Mesenchymal stem cell (in vitro differentiated cells and primary cell): ENCODE data around the gene TPST2.

ENCODE experiments used
- DNase-seq: peaks from one replicate; pipeline ENCODE4 v3.0.0-alpha.2; 2013
- H2AFZ ChIP-seq: one replicate; pipeline ENCODE4 v1.6.1; 2013; ENCODE audit warnings: low read depth, mild to moderate bottlenecking, control low read depth, inconsistent platforms, low read length, moderate library complexity
- H2AK5ac ChIP-seq: 2 replicates; pipeline ENCODE4 v1.6.1; 2013; ENCODE audit warnings: low read length, moderate library complexity, mild to moderate bottlenecking, inconsistent platforms; ENCODE audit not compliant: severe bottlenecking
- H2BK120ac ChIP-seq: one replicate; pipeline ENCODE4 v1.6.1; 2013; ENCODE audit warnings: low read depth, mild to moderate bottlenecking, inconsistent platforms, low read length, moderate library complexity
- H2BK12ac ChIP-seq, 2 experiments: one replicate each; pipeline ENCODE4 v1.6.1; 2013; ENCODE audit warnings: inconsistent platforms in 2 of 2, low read length in 2 of 2, mild to moderate bottlenecking in 2 of 2, moderate library complexity in 2 of 2, control low read depth in 1 of 2
- H2BK15ac ChIP-seq: one replicate; pipeline ENCODE4 v1.6.1; 2013; ENCODE audit warnings: mild to moderate bottlenecking, low read depth, inconsistent platforms; ENCODE audit not compliant: poor library complexity, severe bottlenecking
- H2BK5ac ChIP-seq: 2 replicates; pipeline ENCODE4 v1.6.1; 2013; ENCODE audit warnings: low read depth, mild to moderate bottlenecking, low read length, control low read depth, inconsistent platforms; ENCODE audit not compliant: poor library complexity, severe bottlenecking
- H3K14ac ChIP-seq, 2 experiments: one replicate each; pipeline ENCODE4 v1.6.1; 2013; ENCODE audit warnings: inconsistent platforms in 2 of 2, low read length in 2 of 2, control low read depth in 1 of 2, mild to moderate bottlenecking in 1 of 2, moderate library complexity in 1 of 2
- H3K18ac ChIP-seq, 2 experiments: one replicate each; pipeline ENCODE4 v1.6.1; 2013; ENCODE audit warnings: inconsistent platforms in 2 of 2, low read length in 2 of 2, control low read depth in 1 of 2, low read depth in 1 of 2, mild to moderate bottlenecking in 1 of 2
- H3K23ac ChIP-seq, 2 experiments: one replicate each; pipeline ENCODE4 v1.6.1; 2013; ENCODE audit warnings: inconsistent platforms in 2 of 2, low read length in 2 of 2, mild to moderate bottlenecking in 2 of 2, moderate library complexity in 2 of 2, control low read depth in 1 of 2
- H3K27ac ChIP-seq: 2 replicates; pipeline ENCODE4 v1.5.1; 2013; ENCODE audit warnings: mild to moderate bottlenecking, moderate library complexity, low read length, control low read depth, inconsistent platforms; ENCODE audit not compliant: poor library complexity, severe bottlenecking
- H3K27me3 ChIP-seq, 2 experiments: 2 replicates each; pipeline versions ENCODE4 v1.6.1 to v1.7.0; 2013; ENCODE audit warnings: low read length in 2 of 2, mild to moderate bottlenecking in 2 of 2, moderate library complexity in 2 of 2, control low read depth in 1 of 2, inconsistent platforms in 1 of 2; ENCODE audit not compliant: control insufficient read depth in 1 of 2, insufficient read depth in 1 of 2
- H3K36me3 ChIP-seq, 2 experiments: 2 replicates each; pipeline versions ENCODE4 v1.6.1 to v1.7.0; 2013; ENCODE audit warnings: low read length in 2 of 2, control low read depth in 1 of 2, inconsistent platforms in 1 of 2, low read depth in 1 of 2, mild to moderate bottlenecking in 1 of 2; ENCODE audit not compliant: insufficient read depth in 2 of 2, control insufficient read depth in 1 of 2
- H3K4ac ChIP-seq, 2 experiments: one replicate each; pipeline ENCODE4 v1.6.1; 2013; ENCODE audit warnings: inconsistent platforms in 2 of 2, low read length in 2 of 2, mild to moderate bottlenecking in 2 of 2, moderate library complexity in 2 of 2, control low read depth in 1 of 2, low read depth in 1 of 2
- H3K4me1 ChIP-seq: 2 replicates; pipeline ENCODE4 v1.6.1; 2013; ENCODE audit warnings: low read depth, low read length, control low read depth; ENCODE audit not compliant: control insufficient read depth, insufficient read depth
- H3K4me2 ChIP-seq: 2 replicates; pipeline ENCODE4 v1.6.1; 2013; ENCODE audit warnings: low read length, mild to moderate bottlenecking, inconsistent platforms; ENCODE audit not compliant: poor library complexity, severe bottlenecking
- H3K4me3 ChIP-seq, 2 experiments: 2 replicates each; pipeline versions ENCODE4 v1.5.1 to v1.7.0; 2013; ENCODE audit warnings: low read length in 2 of 2, mild to moderate bottlenecking in 2 of 2, control low read depth in 1 of 2, low read depth in 1 of 2; ENCODE audit not compliant: insufficient read depth in 1 of 2
- H3K79me1 ChIP-seq: replicated peaks from 2 replicates; pipeline ENCODE4 v1.6.1; 2013; ENCODE audit warnings: mild to moderate bottlenecking, control low read depth, low read length, inconsistent platforms; ENCODE audit not compliant: poor library complexity, severe bottlenecking
- H3K9ac ChIP-seq: 2 replicates; pipeline ENCODE4 v1.7.0; 2013; ENCODE audit warnings: mild to moderate bottlenecking, low read length, moderate library complexity
- H3K9me3 ChIP-seq: 2 replicates; pipeline ENCODE4 v1.7.0; 2013; ENCODE audit warnings: mild to moderate bottlenecking, low read length; ENCODE audit not compliant: control insufficient read depth
- H4K8ac ChIP-seq: one replicate; pipeline ENCODE4 v1.6.1; 2013; ENCODE audit warnings: inconsistent platforms, mild to moderate bottlenecking, low read length, moderate library complexity
- H4K91ac ChIP-seq: one replicate; pipeline ENCODE4 v1.6.1; 2013; ENCODE audit warnings: mild to moderate bottlenecking, low read length, inconsistent platforms
- WGBS: methylation state at CpG from one replicate; pipeline ENCODE4 v1.1.7; 2013; ENCODE audit warnings: mixed read lengths; 5-methylcytosine and 5-hydroxymethylcytosine counted together

TPST2 gene

DNA sequence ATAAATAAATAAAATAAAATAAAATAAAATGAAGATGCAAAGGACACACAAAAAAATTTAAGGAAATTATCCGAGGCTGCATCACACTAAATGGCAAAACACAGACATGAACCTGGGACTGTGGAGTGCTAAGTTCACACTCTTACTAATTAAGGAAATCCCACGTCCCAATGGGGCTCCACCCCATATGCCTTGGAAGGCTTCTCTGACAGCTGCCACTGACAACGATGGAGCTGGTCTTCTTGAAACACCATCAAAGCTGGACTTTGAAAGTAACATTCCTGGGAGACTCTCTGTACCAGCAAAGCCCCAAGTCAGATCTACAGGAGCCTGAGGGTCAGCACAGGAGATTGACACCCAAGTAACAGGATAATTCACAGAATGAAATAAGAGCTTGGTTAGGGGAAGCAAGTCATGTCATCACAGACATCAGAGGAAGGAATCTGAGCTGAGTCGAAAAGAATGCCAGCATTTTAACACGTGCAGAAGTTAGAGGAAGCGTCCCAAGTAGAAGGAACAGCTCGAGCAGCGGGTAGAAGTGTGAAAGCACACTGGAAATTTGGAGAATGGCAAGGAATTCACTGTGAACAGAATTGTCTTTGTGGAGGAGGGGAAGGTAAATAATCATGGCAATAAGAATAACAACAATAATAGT, 13.8 kb downstream of the TPST2 start:
- no peak overlapping the region for H2BK15ac ChIP-seq
- no peak overlapping the region for H3K18ac ChIP-seq
- H3K4me2 ChIP-seq, result no peak overlapping the region
- H2BK12ac ChIP-seq, result no peak overlapping the region
- H3K23ac ChIP-seq, result no peak overlapping the region
- H4K8ac ChIP-seq, result no peak overlapping the region
- H3K27me3 ChIP-seq, result no peaks in the 10 kb centered on the region
- H2AK5ac ChIP-seq, result no peak overlapping the region
- no peak overlapping the region for H2BK5ac ChIP-seq
- no peak overlapping the region for H2BK120ac ChIP-seq
- H4K91ac ChIP-seq, result no peak overlapping the region
- no peak overlapping the region for H3K27ac ChIP-seq
- peaks cover 37% of the 10 kb centered on the region for H3K79me1 ChIP-seq
- no peak overlapping the region for H3K9ac ChIP-seq
- H3K4me3 ChIP-seq, result no peak overlapping the region
- no peak overlapping the region for H3K14ac ChIP-seq
- H3K4ac ChIP-seq, result no peak overlapping the region
- H3K9me3 ChIP-seq, result no peaks in the 10 kb centered on the region
- H3K4me1 ChIP-seq, result peaks cover 6% of the 10 kb centered on the region
- no peak overlapping the region for H2AFZ ChIP-seq
- 75% methylated on average over 8 of the region's 8 CpGs for WGBS
- H3K36me3 ChIP-seq, result peaks cover 0 to 5% of the 10 kb centered on the region in 2 experiments
- no peak for DNase-seq

DNA sequence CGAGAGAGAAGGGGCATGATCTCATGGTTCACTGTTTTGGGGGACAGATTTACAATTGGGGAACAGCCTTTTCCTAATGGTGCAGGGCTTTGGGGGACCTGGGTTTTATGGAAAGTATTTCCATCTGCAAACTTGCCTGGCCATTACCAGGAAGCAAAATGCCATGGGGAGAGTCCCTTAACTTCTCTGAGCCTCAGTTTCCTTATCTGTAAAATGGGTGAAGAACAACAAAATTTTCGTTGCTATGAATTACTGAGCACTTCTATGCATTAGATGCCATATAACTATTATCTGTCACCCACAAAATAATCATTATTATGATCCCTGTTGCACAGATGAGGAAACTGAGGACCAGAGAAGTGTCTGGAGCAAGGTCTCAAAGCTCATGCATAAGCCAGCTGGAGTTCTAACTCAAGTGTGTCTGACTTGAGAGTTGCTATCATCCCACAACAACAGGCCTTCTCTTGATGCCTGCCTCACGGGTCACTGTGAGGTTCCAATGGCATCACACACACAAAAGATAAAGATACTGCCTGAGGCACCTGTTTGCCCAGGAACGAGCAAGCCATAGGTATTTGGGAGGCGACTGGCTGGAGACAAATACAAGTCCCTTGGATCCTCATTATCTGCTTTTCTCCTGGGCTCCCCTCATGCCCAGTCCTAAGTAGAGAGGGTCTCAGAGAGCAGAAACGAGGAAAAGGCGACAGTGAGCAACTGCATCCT, 15.8 kb downstream of the TPST2 start:
- Histone ChIP-seq H3K36me3 (peaks cover 0 to 5% of the 10 kb centered on the region in 2 experiments), H3K4me1 (peaks cover 14% of the 10 kb centered on the region), H3K9ac (no peak overlapping the region), H2BK15ac (no peak overlapping the region), H3K4me3 (no peak overlapping the region), H2AK5ac (no peak overlapping the region), H3K14ac (no peak overlapping the region), H2BK5ac (no peak overlapping the region), H3K4me2 (no peak overlapping the region), H3K23ac (no peak overlapping the region), H4K8ac (no peak overlapping the region), H4K91ac (no peak overlapping the region), H3K4ac (no peak overlapping the region), H3K27ac (no peak overlapping the region), H3K79me1 (peaks cover 45% of the 10 kb centered on the region), H2AFZ (no peak overlapping the region), H2BK12ac (no peak overlapping the region), H3K18ac (no peak overlapping the region), H3K27me3 (no peaks in the 10 kb centered on the region), H2BK120ac (no peak overlapping the region), H3K9me3 (no peaks in the 10 kb centered on the region)
- DNase-seq, result no peak
- WGBS, result 86% methylated on average over 6 of the region's 7 CpGs

DNA sequence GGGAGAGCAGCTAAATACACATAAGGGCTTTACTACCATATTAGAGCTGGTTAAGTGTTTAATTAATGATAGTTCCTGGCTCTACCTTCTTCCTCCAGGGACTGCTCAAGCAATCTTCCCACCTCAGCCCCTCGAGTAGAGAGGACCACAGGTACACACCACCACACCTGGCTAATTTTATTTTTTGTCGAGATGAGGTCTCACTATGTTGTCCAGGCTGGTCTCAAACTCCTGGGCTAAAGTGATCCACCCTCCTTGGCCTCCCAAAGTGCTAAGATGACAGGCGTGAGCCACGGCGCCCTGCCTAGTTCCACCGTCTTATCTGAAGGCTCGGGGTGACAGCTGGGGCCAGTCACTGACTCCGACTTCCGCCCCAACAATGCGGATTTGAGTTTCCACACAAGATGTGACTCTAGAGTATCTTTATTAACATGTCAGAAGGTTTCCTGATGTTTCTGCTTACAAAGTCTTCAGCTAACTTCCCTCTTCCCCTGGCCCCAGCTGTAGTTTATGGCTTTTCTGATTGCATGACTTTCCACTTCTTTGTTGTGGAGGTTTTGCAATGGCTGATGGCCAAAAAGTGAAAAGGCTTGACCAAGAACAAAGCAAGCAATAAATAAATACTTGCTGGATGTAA, 16.8 kb downstream of the TPST2 start:
- Histone ChIP-seq H2BK15ac (no peak overlapping the region), H3K9me3 (no peaks in the 10 kb centered on the region), H2AFZ (no peak overlapping the region), H2BK120ac (no peak overlapping the region), H2BK12ac (no peak overlapping the region), H2AK5ac (no peak overlapping the region), H3K36me3 (peaks cover 0 to 2% of the 10 kb centered on the region in 2 experiments), H3K27ac (no peak overlapping the region), H3K9ac (no peak overlapping the region), H4K91ac (no peak overlapping the region), H3K4me1 (peaks cover 15% of the 10 kb centered on the region), H3K27me3 (no peaks in the 10 kb centered on the region), H3K4me3 (no peak overlapping the region), H2BK5ac (no peak overlapping the region), H3K4me2 (no peak overlapping the region), H3K79me1 (peaks cover 41% of the 10 kb centered on the region), H3K14ac (no peak overlapping the region), H3K4ac (no peak overlapping the region), H3K18ac (peak overlapping the region in 1 of 2 experiments; percentile 51), H3K23ac (no peak overlapping the region), H4K8ac (peak overlapping the region; percentile 12)
- peak; percentile 56 for DNase-seq
- 83% methylated on average over 10 of the region's 10 CpGs for WGBS

GRCh38 chr22:26570864-26571525, 18.9 kb downstream of the TPST2 start:
- no peak overlapping the region for H3K9ac ChIP-seq

More at GRCh38 chr22:26570864-26571525, 18.9 kb downstream of the TPST2 start:
- WGBS, result 91% methylated on average over 13 of the region's 13 CpGs
- Histone ChIP-seq H3K79me1 (peaks cover 44% of the 10 kb centered on the region), H3K18ac (no peak overlapping the region), H3K9me3 (no peaks in the 10 kb centered on the region), H3K4ac (no peak overlapping the region), H2BK12ac (no peak overlapping the region), H2BK15ac (no peak overlapping the region), H2BK120ac (no peak overlapping the region), H3K4me2 (no peak overlapping the region), H3K4me1 (peaks cover 16% of the 10 kb centered on the region), H2AK5ac (no peak overlapping the region), H4K91ac (no peak overlapping the region), H3K36me3 (no peaks in the 10 kb centered on the region), H3K4me3 (no peak overlapping the region), H3K14ac (no peak overlapping the region), H3K27ac (no peak overlapping the region), H3K23ac (no peak overlapping the region), H4K8ac (no peak overlapping the region), H2BK5ac (no peak overlapping the region), H3K27me3 (no peaks in the 10 kb centered on the region), H2AFZ (no peak overlapping the region)
- no peak for DNase-seq
